Epithelial cell of esophagus (primary cell): ENCODE measurements around the gene AK8.
A peak's percentile ranks its signal among the peaks of the same experiment; 100 is the strongest.

ENCODE experiments used
- DNase-seq: peaks from one replicate; pipeline ENCODE4 v3.0.0; 2010; ENCODE audit warnings: low read depth
- H3K4me3 ChIP-seq: 2 replicates; pipeline ENCODE4 v1.5.1; 2011; ENCODE audit warnings: mild to moderate bottlenecking, low read length, control low read depth
- CTCF ChIP-seq: IDR thresholded peaks from 2 replicates; pipeline ENCODE4 v1.5.1; 2011; ENCODE audit warnings: low read depth, mild to moderate bottlenecking, low read length, control low read depth, inconsistent platforms; ENCODE audit not compliant: insufficient read depth; ENCODE audit errors: missing control alignments

The AK8 gene

GRCh38 chr9:132862533-132862932, 15.6 kb downstream of the AK8 start:
- DNase-seq, result peak; percentile 8
- no peak overlapping the region for H3K4me3 ChIP-seq
- no peak for TF ChIP-seq CTCF

- DNase-seq, result no peak
- TF ChIP-seq CTCF, result no peak
- H3K4me3 ChIP-seq, result no peak overlapping the region
These were observed 16.4 kb downstream of the AK8 start for GRCh38 chr9:132861666-132862065.

- H3K4me3 ChIP-seq, result no peak overlapping the region
- TF ChIP-seq CTCF, result no peak
- peak; percentile 27 for DNase-seq
These were observed 19.3 kb downstream of the AK8 start for GRCh38 chr9:132858751-132859150.

GRCh38 chr9:132857616-132858342, 20.3 kb downstream of the AK8 start:
- H3K4me3 ChIP-seq, result no peak overlapping the region
- no peak for DNase-seq
- TF ChIP-seq CTCF, result no peak

- DNase-seq, result peak; percentile 24
- no peak for TF ChIP-seq CTCF
These were observed 21.1 kb downstream of the AK8 start for GRCh38 chr9:132857031-132857430.

GRCh38 chr9:132855904-132856303, 22.2 kb downstream of the AK8 start:
- DNase-seq, result no peak
- H3K4me3 ChIP-seq, result no peak overlapping the region
- TF ChIP-seq CTCF, result no peak

More at GRCh38 chr9:132857031-132857430, 21.1 kb downstream of the AK8 start:
- H3K4me3 ChIP-seq, result no peak overlapping the region

- H3K4me3 ChIP-seq, result no peak overlapping the region
- DNase-seq, result peak; percentile 32
- TF ChIP-seq CTCF, result no peak
These were observed 23.3 kb downstream of the AK8 start for GRCh38 chr9:132854832-132855231.
